Sigmoid colon (tissue), 4 donors: ENCODE data around the gene ZNF766.

Experiments
- CTCF ChIP-seq, 4 experiments: fragments of 450-650 bp in 3 of 4; fragments of 200-600 bp in 1 of 4; IDR thresholded peaks; one replicate each; pipeline ENCODE4 v1.5.1; 2016 to 2019; ENCODE audit warnings: antibody characterized with exemption in 4 of 4, mild to moderate bottlenecking in 3 of 4, moderate library complexity in 2 of 4
- POLR2AphosphoS5 ChIP-seq, 4 donors: sonication (generic); formaldehyde crosslinking; IDR thresholded peaks; one replicate each; pipeline ENCODE4 v1.6.1; 2017; ENCODE audit warnings: antibody characterized with exemption in 4 of 4

- TF ChIP-seq CTCF (IDR thresholded peaks at IDR 0.05) = no peak
- TF ChIP-seq POLR2AphosphoS5 (IDR thresholded peaks at IDR 0.05) = no peak
Observed at GRCh38 chr19:52219611-52220010, 49.8 kb upstream of the ZNF766 start.
